ELR (cell line): Measurements from ENCODE around the gene TCEAL6.
"Not testable (repeated sequence)": the region's sequence is repeated elsewhere in the genome, so short reads cannot be mapped to it uniquely, and the experiment has no call there.

Source experiments
- DNase-seq: peaks from one replicate; pipeline ENCODE4 v3.0.0-alpha.2; 2015; ENCODE audit warnings: low read depth

The TCEAL6 gene

DNA sequence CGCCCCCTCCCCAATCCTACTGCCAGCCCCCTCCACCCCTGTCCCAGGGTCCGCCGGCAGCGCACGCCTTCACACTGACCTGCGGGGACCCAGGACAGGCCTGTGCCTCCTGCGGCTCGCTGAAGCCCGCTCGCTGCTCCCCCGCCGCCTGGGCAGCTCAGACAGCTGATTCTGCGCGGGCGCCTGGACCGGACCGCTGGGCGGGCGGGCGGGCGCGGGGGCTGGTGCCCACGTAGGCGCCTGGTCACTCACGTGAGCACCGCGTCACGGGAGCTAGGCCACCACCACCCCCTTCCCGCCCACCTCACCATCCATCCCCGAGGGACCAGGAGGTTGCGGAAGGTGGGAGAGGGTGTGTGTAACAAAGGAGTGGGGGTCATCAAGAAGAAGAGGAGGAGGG is at the start of gene TCEAL6:
Gene TCEAL6, minus strand, starts transcription at position 208 of the 400 bp plus-strand sequence.
- not testable (repeated sequence) for DNase-seq

DNA sequence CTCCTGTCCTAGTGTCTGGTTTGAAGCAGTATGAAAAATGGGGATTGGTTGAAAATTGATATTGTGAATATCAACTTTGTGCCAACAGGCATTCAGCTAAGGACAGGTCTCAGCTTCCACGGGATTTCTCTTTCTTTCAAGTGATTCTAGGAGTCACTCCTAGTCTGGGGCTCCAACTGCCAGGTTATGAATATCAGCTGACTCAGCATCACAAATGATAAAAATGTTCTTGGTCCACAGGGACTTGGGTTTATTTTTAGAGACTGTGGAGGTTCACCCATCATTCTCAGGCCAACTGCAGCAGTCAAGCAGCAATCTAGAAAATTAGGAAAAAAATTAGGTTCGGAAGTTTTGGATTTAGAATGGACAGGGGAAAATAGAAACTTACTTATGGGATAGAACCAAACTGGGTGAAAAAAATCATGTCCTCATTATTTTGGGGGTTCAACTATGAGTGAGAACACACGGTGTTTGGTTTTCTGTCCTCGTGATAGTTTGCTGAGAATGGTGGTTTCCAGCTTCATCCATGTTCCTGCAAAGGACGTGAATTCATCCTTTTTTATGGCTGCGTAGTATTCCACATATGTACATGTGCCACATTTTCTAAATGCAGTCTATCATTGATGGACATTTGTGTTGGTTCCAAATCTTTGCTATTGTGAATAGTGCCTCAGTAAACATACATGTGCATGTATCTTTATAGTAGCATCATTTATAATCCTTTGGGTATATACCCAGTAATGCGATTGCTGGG is 43.9 kb upstream of the TCEAL6 start:
- no peak for DNase-seq

DNA sequence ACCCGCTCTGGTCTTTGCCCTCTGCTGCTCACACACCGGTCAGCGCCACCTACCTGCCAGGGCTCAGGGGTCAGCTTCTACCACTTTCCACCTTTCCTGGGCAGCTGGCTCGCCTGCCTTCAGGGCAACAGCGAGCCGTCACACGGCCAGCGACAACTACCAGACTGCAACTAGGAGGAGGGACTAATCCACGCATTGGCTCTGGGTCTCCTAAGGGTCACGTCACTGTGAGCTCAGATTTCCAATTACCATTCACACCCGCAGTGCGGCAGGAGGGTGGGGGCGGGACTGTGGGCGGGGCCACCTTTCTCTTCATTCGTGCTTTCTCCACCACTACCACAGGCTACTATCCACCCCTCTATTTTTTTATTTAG is 13.5 kb upstream of the TCEAL6 start, which contains the start of gene BEX5:
Gene BEX5, minus strand, starts transcription at position 172 of the 374 bp plus-strand sequence. CDS start 1,712 bp downstream, outside the sequence.
- DNase-seq, result peak; percentile 15

DNA sequence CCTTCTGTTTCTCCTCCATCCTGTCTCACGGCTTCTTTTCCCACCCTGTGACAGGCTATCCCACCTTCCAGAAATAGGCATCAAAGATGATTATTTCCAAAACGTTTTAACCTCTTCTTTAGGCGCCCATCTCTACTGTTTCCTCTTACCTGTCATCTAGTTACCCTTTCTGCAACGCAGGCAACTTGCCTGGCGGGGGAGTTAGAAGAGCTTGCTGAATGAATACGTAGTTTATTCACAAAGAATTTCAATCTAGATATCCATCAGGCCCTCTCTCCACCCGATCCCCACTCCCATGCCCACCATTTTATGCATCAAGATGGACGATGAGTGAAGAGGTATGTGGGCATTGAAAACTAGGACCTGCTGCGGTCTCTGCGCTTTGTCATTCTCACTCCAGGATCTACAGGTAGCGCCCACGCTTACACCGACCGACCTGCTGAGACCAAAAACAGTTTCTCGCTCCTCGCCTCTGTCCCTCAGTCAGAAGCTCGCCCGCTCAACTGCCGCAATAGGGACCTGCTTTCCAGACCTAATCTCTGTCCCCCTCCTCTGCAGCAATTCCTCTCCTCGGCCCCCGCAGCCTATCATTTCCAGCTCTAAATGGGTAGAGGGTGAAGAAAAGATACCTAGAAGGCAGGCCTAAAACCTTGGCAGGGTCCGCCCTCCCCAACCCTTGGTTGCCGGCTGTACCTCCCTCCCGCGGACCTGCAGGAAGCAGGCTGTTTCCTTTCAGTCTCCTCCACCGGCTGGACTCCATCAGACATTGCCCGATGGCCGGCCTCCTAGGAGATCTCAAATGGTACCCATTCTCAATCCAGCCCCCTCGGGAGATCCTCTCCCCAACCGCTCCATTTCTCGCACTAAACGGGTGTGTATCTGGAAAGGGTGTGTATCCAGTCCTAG is 12.9 kb upstream of the TCEAL6 start:
- no peak for DNase-seq

DNA sequence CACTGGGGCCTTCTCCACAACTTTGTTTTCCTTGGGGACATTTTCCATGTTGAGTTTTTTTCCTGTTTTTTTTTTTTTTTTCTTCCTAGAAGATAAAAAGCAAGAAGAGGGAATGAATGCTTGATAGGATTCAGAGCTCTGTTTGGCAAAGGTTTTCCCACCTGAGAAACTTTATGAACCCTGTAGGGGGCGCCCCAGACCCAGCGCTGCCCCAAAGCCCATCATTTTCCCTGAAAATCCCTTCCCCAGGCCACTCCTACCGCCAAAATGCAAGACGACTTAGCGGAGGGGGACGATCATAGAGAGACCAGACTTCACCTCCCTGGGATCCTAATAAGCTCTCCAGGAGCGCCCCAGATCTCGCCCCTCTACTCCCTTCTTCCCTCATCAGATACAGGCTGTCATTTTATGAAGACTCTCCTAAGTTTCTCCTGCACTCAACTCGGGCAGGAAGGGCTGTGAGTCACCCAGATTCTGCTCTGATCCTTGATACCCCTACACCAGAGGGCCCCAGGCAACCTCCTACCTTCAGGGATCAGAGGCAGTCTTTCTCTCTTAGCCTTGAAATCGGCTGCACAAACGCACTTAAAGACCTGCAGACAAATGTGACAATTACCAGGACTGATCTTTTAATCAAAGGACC is 12.1 kb upstream of the TCEAL6 start:
- DNase-seq, result peak; percentile 4

DNA sequence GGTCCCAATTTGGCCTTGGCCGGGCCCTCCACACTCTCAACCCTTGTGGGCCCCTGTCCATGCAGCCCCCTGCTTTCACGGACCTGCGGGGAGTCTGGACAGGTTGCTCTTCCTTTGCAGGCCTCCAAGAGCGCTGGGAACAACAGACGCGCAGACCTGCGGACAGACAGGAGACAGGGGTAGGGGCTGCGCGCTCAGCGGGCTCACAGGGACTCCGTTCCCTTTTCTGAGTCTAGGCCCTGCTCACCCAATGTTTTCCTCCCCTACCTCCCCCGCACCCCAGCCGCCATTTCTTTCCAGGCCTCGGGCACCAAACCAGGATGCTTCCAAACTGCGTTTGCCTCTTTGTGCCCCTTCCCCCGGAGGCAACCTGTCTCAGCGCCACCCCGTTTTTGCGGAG is 650 bp downstream of the TCEAL6 start:
- not testable (repeated sequence) for DNase-seq

DNA sequence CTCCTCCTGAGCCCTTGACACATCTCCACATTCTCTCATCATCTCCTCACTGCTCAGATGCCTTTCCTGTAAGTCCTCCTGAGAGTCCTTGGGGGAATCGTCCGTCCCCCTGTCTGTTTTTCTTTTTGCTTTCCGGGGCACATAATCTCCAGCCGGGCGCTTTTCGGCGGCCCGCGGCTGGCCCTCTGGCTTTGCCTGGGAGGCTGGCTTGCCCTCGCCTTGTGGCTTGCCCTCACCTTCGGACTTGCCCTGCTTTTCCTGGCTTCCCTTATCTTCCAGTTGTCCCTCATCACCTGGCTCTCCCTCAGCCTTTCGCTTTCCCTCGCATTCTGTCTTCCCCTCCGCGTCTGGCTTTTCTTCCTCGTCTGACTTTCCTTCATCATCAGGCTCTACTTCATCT is 1.4 kb downstream of the TCEAL6 start:
- DNase-seq, result not testable (repeated sequence)

DNA sequence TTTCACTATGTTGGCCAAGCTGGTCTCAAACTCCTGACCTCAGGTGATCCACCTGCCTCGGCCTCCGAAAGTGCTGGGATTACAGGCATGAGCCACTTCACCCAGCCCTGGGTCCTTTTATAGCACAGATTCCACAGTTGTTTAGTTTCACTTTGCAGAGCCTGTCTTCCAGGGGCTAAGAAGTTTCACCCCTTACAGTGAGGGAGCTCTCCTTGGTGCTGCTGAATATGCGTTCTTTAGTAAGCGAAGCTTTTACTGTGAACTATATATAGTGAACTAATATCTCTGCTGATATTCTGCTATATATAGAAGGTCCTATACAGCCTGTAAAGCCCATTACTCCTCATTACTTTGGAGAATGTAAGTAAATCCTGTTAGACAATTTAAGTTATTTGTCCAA is 4.2 kb downstream of the TCEAL6 start:
- DNase-seq, result no peak

DNA sequence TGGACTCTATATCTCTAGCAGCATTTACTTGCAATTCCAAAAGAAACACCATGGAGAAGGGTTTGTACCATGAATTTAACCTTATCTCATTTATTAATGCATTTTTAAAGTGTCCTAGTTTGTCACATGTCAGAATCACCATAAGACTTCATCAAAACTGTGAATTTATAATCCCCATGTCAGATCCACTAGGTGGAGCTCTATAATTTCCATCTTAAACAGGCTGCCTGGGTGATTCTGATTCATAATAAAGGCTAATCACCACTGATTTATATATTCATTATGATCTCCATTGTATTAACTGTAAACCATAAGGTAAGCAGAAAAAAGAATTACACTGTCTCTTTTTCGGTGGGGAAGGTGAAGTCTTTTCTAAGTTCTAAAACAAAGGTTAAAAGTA is 12.8 kb downstream of the TCEAL6 start:
- peak; percentile 17 for DNase-seq

DNA sequence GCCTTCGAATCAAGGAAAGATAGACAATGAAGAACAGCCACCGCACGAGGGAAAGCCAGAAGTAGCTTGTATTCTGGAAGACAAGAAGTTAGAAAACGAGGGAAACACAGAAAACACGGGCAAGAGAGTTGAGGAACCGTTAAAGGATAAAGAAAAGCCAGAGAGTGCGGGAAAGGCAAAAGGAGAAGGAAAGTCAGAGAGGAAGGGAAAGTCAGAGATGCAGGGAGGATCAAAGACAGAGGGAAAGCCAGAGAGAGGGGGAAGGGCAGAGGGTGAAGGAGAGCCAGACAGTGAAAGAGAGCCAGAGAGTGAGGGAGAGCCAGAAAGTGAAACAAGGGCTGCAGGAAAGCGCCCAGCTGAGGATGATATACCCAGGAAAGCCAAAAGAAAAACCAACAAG is 15.4 kb downstream of the TCEAL6 start:
- no peak for DNase-seq

DNA sequence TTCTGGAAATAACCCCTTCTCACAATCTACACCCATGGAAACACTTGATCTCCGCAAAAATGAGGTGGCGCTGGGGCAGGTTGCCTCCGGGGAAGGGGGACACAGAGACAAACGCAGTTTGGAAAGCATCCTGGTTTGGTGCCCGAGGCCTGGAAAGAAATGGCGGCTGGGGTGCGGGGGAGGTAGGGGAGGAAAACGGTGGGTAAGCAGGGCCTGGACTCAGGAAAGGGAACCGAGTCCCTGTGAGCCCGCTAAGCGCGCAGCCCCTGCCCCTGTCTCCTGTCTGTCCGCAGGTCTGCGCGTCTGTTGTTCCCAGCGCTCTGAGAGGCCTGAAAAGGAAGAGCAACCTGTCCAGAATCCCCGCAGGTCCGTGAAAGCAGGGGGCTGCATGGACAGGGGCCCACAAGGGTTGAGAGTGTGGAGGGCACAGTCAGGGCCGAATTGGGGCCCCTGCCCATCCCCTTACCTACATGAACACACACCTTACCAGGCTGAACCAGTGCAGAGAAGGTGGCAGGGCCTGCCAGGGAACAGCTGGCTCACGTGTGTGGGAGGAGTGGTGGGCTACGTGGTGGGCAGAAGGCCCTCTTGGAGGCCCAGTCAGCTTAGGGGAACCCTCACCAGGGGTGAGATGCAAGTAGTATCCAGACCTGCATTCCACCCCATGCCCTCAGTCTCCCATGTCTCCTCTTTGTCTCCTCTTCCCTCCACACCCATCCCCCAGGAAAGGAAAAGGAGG is 16.0 kb downstream of the TCEAL6 start:
- not testable (repeated sequence) for DNase-seq

DNA sequence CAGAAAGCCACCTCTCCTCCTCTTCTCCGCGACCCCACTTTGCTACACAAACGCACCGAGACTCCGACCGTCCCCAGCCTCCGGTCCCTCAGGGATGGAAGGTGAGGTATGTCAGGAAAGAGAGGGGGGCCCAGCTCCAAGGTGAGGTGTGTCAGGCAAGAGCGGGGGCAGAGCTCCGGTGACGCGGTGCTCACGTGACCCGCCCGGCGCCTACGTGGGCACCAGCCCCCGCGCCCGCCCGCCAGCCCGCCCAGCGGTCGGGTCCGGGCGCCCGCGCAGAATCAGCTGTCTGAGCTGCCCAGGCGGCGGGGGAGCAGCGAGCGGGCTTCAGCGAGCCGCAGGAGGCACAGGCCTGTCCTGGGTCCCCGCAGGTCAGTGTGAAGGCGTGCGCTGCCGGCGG is 16.8 kb downstream of the TCEAL6 start, which contains the start of gene TCEAL2:
Gene TCEAL2, plus strand, starts transcription at position 244 of the 400 bp plus-strand sequence. CDS start 1,152 bp downstream, outside the sequence.
- DNase-seq, result not testable (repeated sequence)

DNA sequence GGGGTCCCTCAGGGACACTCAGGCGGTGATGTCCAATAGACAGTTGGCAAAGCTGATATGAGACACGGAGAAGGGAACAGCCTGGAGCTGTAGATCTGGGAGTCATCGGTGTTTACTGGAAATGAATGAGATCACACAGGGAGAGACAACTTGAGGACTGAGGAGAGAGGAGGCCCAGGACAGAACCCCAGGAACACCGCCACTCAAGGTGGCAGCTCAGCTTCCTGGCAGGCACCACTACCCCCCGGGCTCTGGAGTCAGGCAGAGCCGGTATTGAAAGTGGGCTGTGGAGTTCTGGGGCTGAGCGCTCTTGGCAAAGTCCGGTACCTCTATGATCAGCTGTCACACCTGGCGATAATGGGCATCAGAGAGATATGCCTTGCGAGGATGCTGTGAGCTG is 17.3 kb downstream of the TCEAL6 start:
- not testable (repeated sequence) for DNase-seq

DNA sequence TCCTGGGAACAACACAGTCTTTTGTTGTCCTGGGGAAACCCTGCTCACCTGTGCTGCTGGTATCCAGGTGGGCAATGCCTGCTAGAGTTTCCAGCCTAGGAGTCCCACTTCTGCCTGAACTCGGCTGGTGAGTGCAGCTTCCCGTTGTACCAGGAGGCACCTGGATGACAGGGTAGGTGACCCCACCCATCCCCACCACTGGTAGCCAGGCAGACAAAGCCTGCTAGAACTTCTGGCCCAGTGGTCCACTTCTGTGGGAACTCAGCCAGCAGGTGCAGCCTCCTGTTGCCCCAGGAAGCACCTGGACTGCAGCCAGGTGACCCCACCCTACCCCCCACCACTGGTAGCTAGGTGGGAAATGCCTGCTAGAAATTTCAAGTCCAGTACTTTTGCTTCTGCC is 26.5 kb downstream of the TCEAL6 start:
- DNase-seq, result no peak

DNA sequence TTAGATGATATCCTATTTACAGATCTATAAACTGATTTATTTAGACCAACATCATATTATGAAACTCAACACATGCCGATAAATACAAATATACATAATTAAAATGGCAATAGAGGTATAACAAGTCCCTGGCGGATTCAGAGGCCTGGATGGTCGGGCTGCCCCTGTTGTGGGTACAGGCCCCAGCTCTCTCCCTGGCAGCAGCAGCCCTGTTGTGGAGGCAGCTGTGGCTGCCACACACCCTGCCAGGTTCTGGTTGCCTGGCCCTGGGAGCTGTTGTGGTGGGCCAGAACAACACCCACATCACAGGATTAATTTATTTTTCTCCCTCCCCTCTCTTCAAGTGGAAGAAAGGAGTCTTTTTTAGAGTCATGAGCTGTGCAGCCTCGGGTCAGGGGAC is 28.9 kb downstream of the TCEAL6 start:
- no peak for DNase-seq
